ENCODE data around the gene SARS1. TPM values are rescaled to one million over a fixed set of nuclear protein-coding genes. Genes with fewer than 3 reads are reported as not detected.
A peak's percentile ranks its signal among the peaks of the same experiment; 100 is the strongest.

SARS1 gene
- total and polyA plus RNA-seq, 2 donors (not counting 1 experiment from before 2014, with no cell fraction given) = 237 to 437 TPM

DNA sequence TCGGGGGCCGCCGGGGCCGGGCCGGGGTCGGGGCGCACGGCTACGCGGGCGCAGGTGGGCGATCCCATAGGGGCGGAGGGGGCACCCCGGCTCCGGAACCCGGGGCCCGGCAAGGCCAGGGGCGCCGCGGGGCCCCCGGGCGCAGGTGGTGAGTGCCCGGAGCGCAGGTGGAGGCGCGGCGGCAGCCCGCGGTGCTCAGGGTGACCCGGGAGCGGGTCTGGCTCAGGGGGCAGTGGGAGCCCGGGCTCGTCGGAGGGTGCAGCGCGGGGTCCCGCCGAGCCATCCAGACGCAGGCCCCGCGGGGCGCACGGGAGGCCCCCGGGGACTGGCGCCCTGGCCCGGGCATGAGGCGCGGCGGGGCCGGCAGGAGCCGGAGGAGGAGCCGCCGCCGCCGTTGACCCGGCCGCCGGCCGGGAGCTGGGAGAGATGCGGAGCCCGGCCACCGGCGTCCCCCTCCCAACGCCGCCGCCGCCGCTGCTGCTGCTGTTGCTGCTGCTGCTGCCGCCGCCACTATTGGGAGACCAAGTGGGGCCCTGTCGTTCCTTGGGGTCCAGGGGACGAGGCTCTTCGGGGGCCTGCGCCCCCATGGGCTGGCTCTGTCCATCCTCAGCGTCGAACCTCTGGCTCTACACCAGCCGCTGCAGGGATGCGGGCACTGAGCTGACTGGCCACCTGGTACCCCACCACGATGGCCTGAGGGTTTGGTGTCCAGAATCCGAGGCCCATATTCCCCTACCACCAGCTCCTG, 36.1 kb downstream of the SARS1 start:
- H2AFZ ChIP-seq (ENCODE audit: low read length) = no peak overlapping the region
- H4K20me1 ChIP-seq (ENCODE audit: control insufficient read depth, extremely low read depth, insufficient read depth, low read length) = no peaks in the 10 kb centered on the region
- H3K27me3 ChIP-seq (ENCODE audit: control insufficient read depth, insufficient read depth, low read length) = peaks cover 2% of the 10 kb centered on the region
- no peaks in the 10 kb centered on the region for H3K36me3 ChIP-seq (ENCODE audit: control insufficient read depth, insufficient read depth, low read length)
- TF ChIP-seq, protein P1, sequence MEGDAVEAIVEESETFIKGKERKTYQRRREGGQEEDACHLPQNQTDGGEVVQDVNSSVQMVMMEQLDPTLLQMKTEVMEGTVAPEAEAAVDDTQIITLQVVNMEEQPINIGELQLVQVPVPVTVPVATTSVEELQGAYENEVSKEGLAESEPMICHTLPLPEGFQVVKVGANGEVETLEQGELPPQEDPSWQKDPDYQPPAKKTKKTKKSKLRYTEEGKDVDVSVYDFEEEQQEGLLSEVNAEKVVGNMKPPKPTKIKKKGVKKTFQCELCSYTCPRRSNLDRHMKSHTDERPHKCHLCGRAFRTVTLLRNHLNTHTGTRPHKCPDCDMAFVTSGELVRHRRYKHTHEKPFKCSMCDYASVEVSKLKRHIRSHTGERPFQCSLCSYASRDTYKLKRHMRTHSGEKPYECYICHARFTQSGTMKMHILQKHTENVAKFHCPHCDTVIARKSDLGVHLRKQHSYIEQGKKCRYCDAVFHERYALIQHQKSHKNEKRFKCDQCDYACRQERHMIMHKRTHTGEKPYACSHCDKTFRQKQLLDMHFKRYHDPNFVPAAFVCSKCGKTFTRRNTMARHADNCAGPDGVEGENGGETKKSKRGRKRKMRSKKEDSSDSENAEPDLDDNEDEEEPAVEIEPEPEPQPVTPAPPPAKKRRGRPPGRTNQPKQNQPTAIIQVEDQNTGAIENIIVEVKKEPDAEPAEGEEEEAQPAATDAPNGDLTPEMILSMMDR (conservative IDR thresholded peaks at IDR 0.05 in 1 of 2, IDR thresholded peaks at IDR 0.05 in 1 of 2; ENCODE audit: low read depth in 1 of 2, low read length in 2 of 2) = no peak
- TF ChIP-seq EZH2 (IDR thresholded peaks at IDR 0.05; ENCODE audit: low read length, missing control alignments) = no peak
- peak overlapping the region; percentile 75 for H3K4me2 ChIP-seq (ENCODE audit: extremely low read depth, insufficient read depth, low read length)
- H3K9me3 ChIP-seq (ENCODE audit: control insufficient read depth, insufficient read depth, low read depth, low read length) = no peaks in the 10 kb centered on the region
- peak overlapping the region in 2 of 4 experiments; percentile 37 to 50 for H3K4me3 ChIP-seq (replicated peaks in 1 of 4; ENCODE audit: control extremely low read depth in 1 of 4, insufficient read depth in 1 of 4, low read depth in 3 of 4, low read length in 4 of 4)
- H3K4me1 ChIP-seq (ENCODE audit: control insufficient read depth, extremely low read depth, insufficient read depth, low read length) = peaks cover 5% of the 10 kb centered on the region
- no peak for DNase-seq (ENCODE audit: low read depth in 2 of 2)
- H3K9ac ChIP-seq (ENCODE audit: insufficient read depth, low read length) = peak overlapping the region; percentile 37
- no peaks in the 10 kb centered on the region for H3K79me2 ChIP-seq (ENCODE audit: control insufficient read depth, insufficient read depth, low read length)
- H3K27ac ChIP-seq (ENCODE audit: insufficient read depth, low read length) = no peak overlapping the region

DNA sequence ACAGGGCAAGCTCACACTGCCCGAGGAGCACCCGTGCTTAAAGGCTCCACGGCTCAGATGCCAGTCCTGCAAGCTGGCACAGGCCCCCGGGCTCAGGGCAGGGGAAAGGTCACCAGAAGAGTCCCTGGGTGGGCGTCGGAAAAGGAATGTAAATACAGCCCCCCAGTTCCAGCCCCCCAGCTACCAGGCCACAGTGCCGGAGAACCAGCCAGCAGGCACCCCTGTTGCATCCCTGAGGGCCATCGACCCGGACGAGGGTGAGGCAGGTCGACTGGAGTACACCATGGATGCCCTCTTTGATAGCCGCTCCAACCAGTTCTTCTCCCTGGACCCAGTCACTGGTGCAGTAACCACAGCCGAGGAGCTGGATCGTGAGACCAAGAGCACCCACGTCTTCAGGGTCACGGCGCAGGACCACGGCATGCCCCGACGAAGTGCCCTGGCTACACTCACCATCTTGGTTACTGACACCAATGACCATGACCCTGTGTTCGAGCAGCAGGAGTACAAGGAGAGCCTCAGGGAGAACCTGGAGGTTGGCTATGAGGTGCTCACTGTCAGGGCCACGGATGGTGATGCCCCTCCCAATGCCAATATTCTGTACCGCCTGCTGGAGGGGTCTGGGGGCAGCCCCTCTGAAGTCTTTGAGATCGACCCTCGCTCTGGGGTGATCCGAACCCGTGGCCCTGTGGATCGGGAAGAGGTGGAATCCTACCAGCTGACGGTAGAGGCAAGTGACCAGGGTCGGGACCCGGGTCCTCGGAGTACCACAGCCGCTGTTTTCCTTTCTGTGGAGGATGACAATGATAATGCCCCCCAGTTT, 36.9 kb downstream of the SARS1 start:
- peaks cover 5% of the 10 kb centered on the region for H3K4me1 ChIP-seq (ENCODE audit: control insufficient read depth, extremely low read depth, insufficient read depth, low read length)
- H2AFZ ChIP-seq (ENCODE audit: low read length) = no peak overlapping the region
- H3K27me3 ChIP-seq (ENCODE audit: control insufficient read depth, insufficient read depth, low read length) = peaks cover 2% of the 10 kb centered on the region
- no peaks in the 10 kb centered on the region for H3K36me3 ChIP-seq (ENCODE audit: control insufficient read depth, insufficient read depth, low read length)
- no peaks in the 10 kb centered on the region for H4K20me1 ChIP-seq (ENCODE audit: control insufficient read depth, extremely low read depth, insufficient read depth, low read length)
- peak overlapping the region; percentile 68 for H3K4me2 ChIP-seq (ENCODE audit: extremely low read depth, insufficient read depth, low read length)
- no peaks in the 10 kb centered on the region for H3K9me3 ChIP-seq (ENCODE audit: control insufficient read depth, insufficient read depth, low read depth, low read length)
- no peak overlapping the region for H3K27ac ChIP-seq (ENCODE audit: insufficient read depth, low read length)
- no peaks in the 10 kb centered on the region for H3K79me2 ChIP-seq (ENCODE audit: control insufficient read depth, insufficient read depth, low read length)
- TF ChIP-seq, protein P1 (conservative IDR thresholded peaks at IDR 0.05 in 1 of 2, IDR thresholded peaks at IDR 0.05 in 1 of 2; ENCODE audit: low read depth in 1 of 2, low read length in 2 of 2) = no peak
- TF ChIP-seq EZH2 (IDR thresholded peaks at IDR 0.05; ENCODE audit: low read length, missing control alignments) = no peak
- no peak overlapping the region for H3K4me3 ChIP-seq (replicated peaks in 1 of 4; ENCODE audit: control extremely low read depth in 1 of 4, insufficient read depth in 1 of 4, low read depth in 3 of 4, low read length in 4 of 4)
- DNase-seq (ENCODE audit: low read depth in 2 of 2) = no peak
- no peak overlapping the region for H3K9ac ChIP-seq (ENCODE audit: insufficient read depth, low read length)
